ENCODE measurements around the gene LDB3. TPM values are rescaled to one million over a fixed set of nuclear protein-coding genes. Genes with fewer than 3 reads are reported as not detected.

Gene LDB3
- total and polyA plus RNA-seq, 8 donors = 0.14 to 2.1 (median 0.44) TPM

GRCh38 chr10:86666538-86666937 lies 1.8 kb upstream of the LDB3 start:
- 95 to 97% methylated on average over 7 of the region's 7 CpGs for WGBS, 2 donors
- H3K27me3 ChIP-seq = no peaks in the 10 kb centered on the region
- H3K9me3 ChIP-seq = no peaks in the 10 kb centered on the region
- no peak for FAIRE-seq
- no peak for ATAC-seq
- H3K27ac ChIP-seq = no peak overlapping the region
- DNase-seq = peak in 1 of 6 donors; percentile 51
- no peaks in the 10 kb centered on the region for H3K4me1 ChIP-seq
- no peak overlapping the region for H3K4me3 ChIP-seq
- intact Hi-C loops (cut with DNase I) = no loop called here
- TF ChIP-seq, protein P1, sequence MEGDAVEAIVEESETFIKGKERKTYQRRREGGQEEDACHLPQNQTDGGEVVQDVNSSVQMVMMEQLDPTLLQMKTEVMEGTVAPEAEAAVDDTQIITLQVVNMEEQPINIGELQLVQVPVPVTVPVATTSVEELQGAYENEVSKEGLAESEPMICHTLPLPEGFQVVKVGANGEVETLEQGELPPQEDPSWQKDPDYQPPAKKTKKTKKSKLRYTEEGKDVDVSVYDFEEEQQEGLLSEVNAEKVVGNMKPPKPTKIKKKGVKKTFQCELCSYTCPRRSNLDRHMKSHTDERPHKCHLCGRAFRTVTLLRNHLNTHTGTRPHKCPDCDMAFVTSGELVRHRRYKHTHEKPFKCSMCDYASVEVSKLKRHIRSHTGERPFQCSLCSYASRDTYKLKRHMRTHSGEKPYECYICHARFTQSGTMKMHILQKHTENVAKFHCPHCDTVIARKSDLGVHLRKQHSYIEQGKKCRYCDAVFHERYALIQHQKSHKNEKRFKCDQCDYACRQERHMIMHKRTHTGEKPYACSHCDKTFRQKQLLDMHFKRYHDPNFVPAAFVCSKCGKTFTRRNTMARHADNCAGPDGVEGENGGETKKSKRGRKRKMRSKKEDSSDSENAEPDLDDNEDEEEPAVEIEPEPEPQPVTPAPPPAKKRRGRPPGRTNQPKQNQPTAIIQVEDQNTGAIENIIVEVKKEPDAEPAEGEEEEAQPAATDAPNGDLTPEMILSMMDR (IDR thresholded peaks at IDR 0.05) = no peak
- no peaks in the 10 kb centered on the region for H3K36me3 ChIP-seq

- WGBS, 2 donors = 40 to 52% methylated on average over 10 of the region's 10 CpGs
- Histone ChIP-seq H3K36me3 (no peaks in the 10 kb centered on the region), H3K4me3 (no peak overlapping the region), H3K9me3 (no peaks in the 10 kb centered on the region), H3K4me1 (no peaks in the 10 kb centered on the region), H3K27ac (no peak overlapping the region), H3K27me3 (no peaks in the 10 kb centered on the region)
- TF ChIP-seq, protein P1 (IDR thresholded peaks at IDR 0.05) = no peak
- intact Hi-C loops (cut with DNase I) = no loop called here
- FAIRE-seq (no peak), ATAC-seq (peak; percentile 20 to 61 (median 44)), DNase-seq (peak in 1 of 6 donors; percentile 48)
Measured at GRCh38 chr10:86667421-86668181, 710 bp upstream of the LDB3 start.

DNA sequence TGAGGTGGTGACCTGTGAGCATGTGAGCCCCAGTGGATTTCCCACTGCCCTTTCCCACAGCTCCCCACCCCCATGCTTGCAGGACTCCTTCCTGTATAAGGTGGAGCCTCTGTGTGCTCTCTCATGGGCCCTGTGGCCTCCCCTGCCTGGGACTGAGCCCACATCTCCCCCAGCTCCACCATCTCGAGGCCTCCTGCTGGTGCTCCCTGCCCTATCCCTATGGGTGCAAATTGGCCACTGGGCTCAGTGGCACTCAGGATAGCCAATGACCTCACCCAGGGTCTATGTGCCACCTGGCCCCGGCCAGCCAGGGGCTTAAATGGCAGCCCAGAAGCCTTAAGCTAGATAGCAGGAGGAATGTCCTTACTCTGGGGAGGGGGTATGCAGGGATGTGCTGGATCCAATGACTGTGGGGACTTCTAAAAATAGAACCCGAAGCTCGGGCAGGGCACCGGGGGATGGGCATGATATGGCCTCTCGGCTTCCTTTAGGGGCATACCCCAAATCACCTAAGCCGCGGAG lies 2.0 kb downstream of the LDB3 start:
- FAIRE-seq (no peak), ATAC-seq (no peak), DNase-seq (no peak)
- intact Hi-C loops (cut with DNase I) = no loop called here
- Histone ChIP-seq H3K27me3 (no peaks in the 10 kb centered on the region), H3K4me3 (no peak overlapping the region), H3K36me3 (no peaks in the 10 kb centered on the region), H3K9me3 (no peaks in the 10 kb centered on the region), H3K4me1 (no peaks in the 10 kb centered on the region), H3K27ac (no peak overlapping the region)
- TF ChIP-seq, protein P1 (IDR thresholded peaks at IDR 0.05) = no peak
- 87 to 88% methylated on average over 8 of the region's 8 CpGs for WGBS, 2 donors

DNA sequence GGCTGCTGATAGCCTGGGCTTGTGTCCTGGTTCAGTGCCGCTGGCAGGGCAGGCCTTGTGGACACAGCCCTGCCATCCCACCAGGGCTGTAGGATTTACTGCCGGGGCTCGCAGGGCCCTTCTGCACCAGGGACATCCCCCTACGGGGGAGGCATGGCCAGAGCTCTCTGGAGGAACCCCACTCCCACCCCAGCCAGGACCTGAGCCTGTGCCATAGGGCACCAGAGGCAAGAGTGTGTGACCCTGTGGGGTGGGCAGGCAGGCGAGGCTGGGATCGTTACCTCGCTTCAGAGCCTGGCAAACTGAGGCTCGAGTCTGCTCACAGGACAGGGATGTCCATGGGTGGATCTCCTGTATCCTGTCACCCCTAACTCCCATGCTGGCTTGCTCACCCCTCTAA lies 2.6 kb downstream of the LDB3 start:
- no peak overlapping the region for H3K27ac ChIP-seq
- H3K9me3 ChIP-seq = no peaks in the 10 kb centered on the region
- H3K4me1 ChIP-seq = no peaks in the 10 kb centered on the region
- DNase-seq = no peak
- intact Hi-C loops (cut with DNase I) = no loop called here
- TF ChIP-seq, protein P1 (IDR thresholded peaks at IDR 0.05) = no peak
- no peak for ATAC-seq
- no peaks in the 10 kb centered on the region for H3K36me3 ChIP-seq
- no peak overlapping the region for H3K4me3 ChIP-seq
- 94 to 96% methylated on average over 8 of the region's 8 CpGs for WGBS, 2 donors
- no peaks in the 10 kb centered on the region for H3K27me3 ChIP-seq
- FAIRE-seq = no peak

GRCh38 chr10:86671419-86671818 lies 3.1 kb downstream of the LDB3 start:
- H3K27me3 ChIP-seq = no peaks in the 10 kb centered on the region
- no peaks in the 10 kb centered on the region for H3K9me3 ChIP-seq
- WGBS, 2 donors = 82 to 90% methylated on average over 3 of the region's 3 CpGs
- intact Hi-C loops (cut with DNase I) = no loop called here
- H3K36me3 ChIP-seq = no peaks in the 10 kb centered on the region
- ATAC-seq (no peak), FAIRE-seq (no peak), DNase-seq (no peak)
- H3K4me3 ChIP-seq = no peak overlapping the region
- H3K4me1 ChIP-seq = no peaks in the 10 kb centered on the region
- H3K27ac ChIP-seq = no peak overlapping the region
- TF ChIP-seq, protein P1 (IDR thresholded peaks at IDR 0.05) = no peak

Data from pancreas (tissue), 10 donors.